Gastroesophageal sphincter (tissue), 4 donors: ENCODE measurements around the gene CC2D1B. TPM values are rescaled to one million over a fixed set of nuclear protein-coding genes. Genes with fewer than 3 reads are reported as not detected.

ENCODE experiments used
- ATAC-seq: fragments of 150-250 bp; one replicate; pipeline ENCODE4 v1.9.1; 2016; ENCODE audit warnings: mild to moderate bottlenecking, moderate library complexity
- H3K27ac ChIP-seq, 4 donors: fragments of 200-600 bp; sonication (generic) in 3 of 4; 1 replicate in 3 of 4; 2 replicates in 1 of 4; pipeline ENCODE4 v1.5.1; 2016 to 2019
- H3K27me3 ChIP-seq: fragments of 200-600 bp; sonication (generic); one replicate; pipeline ENCODE4 v1.5.1; 2019
- H3K36me3 ChIP-seq, 2 donors: fragments of 200-600 bp; sonication (generic); one replicate each; pipeline ENCODE4 v1.5.1; 2019; ENCODE audit warnings: control low read depth in 1 of 2
- H3K4me1 ChIP-seq, 3 donors: fragments of 200-600 bp; sonication (generic); 1 replicate in 2 of 3; 2 replicates in 1 of 3; pipeline ENCODE4 v1.5.1; 2016 to 2019; ENCODE audit warnings: control low read depth in 2 of 3
- H3K4me3 ChIP-seq, 2 donors: fragments of 200-600 bp; sonication (generic); one replicate each; pipeline ENCODE4 v1.5.1; 2019; ENCODE audit warnings: mild to moderate bottlenecking in 1 of 2, moderate library complexity in 1 of 2
- H3K9me3 ChIP-seq, 3 donors: fragments of 200-600 bp; sonication (generic); one replicate each; pipeline ENCODE4 v1.5.1; 2017 to 2019; ENCODE audit warnings: control low read depth in 2 of 3
- CTCF ChIP-seq, 4 experiments: fragments of 200-600 bp in 2 of 4; fragments of 450-650 bp in 2 of 4; sonication (generic) in 1 of 4; IDR thresholded peaks; one replicate each; pipeline ENCODE4 v1.5.1; 2017 to 2019; ENCODE audit warnings: antibody characterized with exemption in 4 of 4, mild to moderate bottlenecking in 2 of 4, moderate library complexity in 2 of 4
- EP300 ChIP-seq: sonication (generic); formaldehyde crosslinking; IDR thresholded peaks from one replicate; pipeline ENCODE4 v1.6.1; 2017; ENCODE audit warnings: antibody characterized with exemption, mild to moderate bottlenecking
- POLR2A ChIP-seq, 2 donors: fragments of 450-650 bp; IDR thresholded peaks; one replicate each; pipeline ENCODE4 v1.6.1; 2017; ENCODE audit warnings: antibody characterized with exemption in 2 of 2, mild to moderate bottlenecking in 2 of 2, moderate library complexity in 1 of 2
- POLR2AphosphoS5 ChIP-seq: sonication (generic); formaldehyde crosslinking; IDR thresholded peaks from one replicate; pipeline ENCODE4 v1.6.1; 2017; ENCODE audit warnings: antibody characterized with exemption
- WGBS, 2 donors: methylation state at CpG; one replicate each; pipeline ENCODE4 v1.1.5; 2018; ENCODE audit warnings: low coverage in 1 of 2; 5-methylcytosine and 5-hydroxymethylcytosine counted together
- total RNA-seq, 4 donors: library from RNA; depleted of rRNA; stranded (reverse); fragments of >200 nt; gene quantifications; one replicate each; pipeline ENCODE4 v1.1.0, GENCODE V29; 2016

Gene CC2D1B
- total RNA-seq, 4 donors from 2014 or later, result 13.6 to 30.0 (median 26.0) TPM

- TF ChIP-seq POLR2AphosphoS5 (no peak), EP300 (no peak), POLR2A (IDR thresholded peaks at IDR 0.05) (no peak), CTCF (IDR thresholded peaks at IDR 0.05) (no peak)
- WGBS, 2 donors, result 95% methylated on average over 11 of the region's 18 CpGs; no CpG with 5 or more reads in 1 of the 2 donors
- Histone ChIP-seq H3K36me3 (peaks cover 2 to 99% of the 10 kb centered on the region in 2 donors), H3K4me3 (no peak overlapping the region), H3K27ac (no peak overlapping the region), H3K27me3 (no peaks in the 10 kb centered on the region), H3K4me1 (peaks cover 0 to 22% (median 0%) of the 10 kb centered on the region in 3 donors), H3K9me3 (no peaks in the 10 kb centered on the region)
- ATAC-seq, result no peak
Measured at GRCh38 chr1:52358851-52359497, 7.0 kb downstream of the CC2D1B start.

- WGBS, 2 donors, result 83% methylated on average over 6 of the region's 9 CpGs; no CpG with 5 or more reads in 1 of the 2 donors
- Histone ChIP-seq H3K36me3 (peaks cover 2 to 100% of the 10 kb centered on the region in 2 donors), H3K27me3 (no peaks in the 10 kb centered on the region), H3K4me1 (peaks cover 0 to 11% (median 0%) of the 10 kb centered on the region in 3 donors), H3K9me3 (no peaks in the 10 kb centered on the region), H3K4me3 (no peak overlapping the region), H3K27ac (no peak overlapping the region)
- TF ChIP-seq POLR2A (IDR thresholded peaks at IDR 0.05) (no peak), POLR2AphosphoS5 (no peak), CTCF (IDR thresholded peaks at IDR 0.05) (no peak), EP300 (no peak)
- ATAC-seq, result no peak
Measured at GRCh38 chr1:52357397-52357796, 8.6 kb downstream of the CC2D1B start.

- Histone ChIP-seq H3K36me3 (peaks cover 2 to 100% of the 10 kb centered on the region in 2 donors), H3K4me1 (peaks cover 0 to 5% (median 0%) of the 10 kb centered on the region in 3 donors), H3K27ac (no peak overlapping the region), H3K9me3 (no peaks in the 10 kb centered on the region), H3K27me3 (no peaks in the 10 kb centered on the region), H3K4me3 (no peak overlapping the region)
- no peak for ATAC-seq
- no peak for TF ChIP-seq POLR2AphosphoS5
- TF ChIP-seq EP300, result no peak
- 89% methylated on average over 5 of the region's 8 CpGs for WGBS, 2 donors
Measured at GRCh38 chr1:52356818-52357355, 9.1 kb downstream of the CC2D1B start.

- 83 to 94% methylated on average over 3 to 4 of the region's 11 CpGs for WGBS, 2 donors
- peaks cover 2 to 100% of the 10 kb centered on the region in 2 donors for H3K36me3 ChIP-seq
- no peak overlapping the region for H3K27ac ChIP-seq
- no peaks in the 10 kb centered on the region for H3K9me3 ChIP-seq
- no peak overlapping the region for H3K4me3 ChIP-seq
- no peaks in the 10 kb centered on the region for H3K4me1 ChIP-seq
- ATAC-seq, result no peak
- H3K27me3 ChIP-seq, result no peaks in the 10 kb centered on the region
- TF ChIP-seq POLR2AphosphoS5 (no peak), EP300 (no peak), CTCF (IDR thresholded peaks at IDR 0.05) (no peak), POLR2A (IDR thresholded peaks at IDR 0.05) (no peak)
Measured at GRCh38 chr1:52355847-52356505, 10.0 kb downstream of the CC2D1B start.

GRCh38 chr1:52355436-52355835 is 10.6 kb downstream of the CC2D1B start:
- WGBS, 2 donors, result 91 to 96% methylated on average over 5 to 6 of the region's 8 CpGs
- H3K36me3 ChIP-seq, result peaks cover 2 to 100% of the 10 kb centered on the region in 2 donors

More at GRCh38 chr1:52355436-52355835, 10.6 kb downstream of the CC2D1B start:
- Histone ChIP-seq H3K27ac (no peak overlapping the region), H3K27me3 (no peaks in the 10 kb centered on the region), H3K9me3 (no peaks in the 10 kb centered on the region), H3K4me1 (no peaks in the 10 kb centered on the region), H3K4me3 (no peak overlapping the region)
- ATAC-seq, result no peak
- TF ChIP-seq EP300, result no peak
- no peak for TF ChIP-seq CTCF (IDR thresholded peaks at IDR 0.05)
- no peak for TF ChIP-seq POLR2AphosphoS5
- no peak for TF ChIP-seq POLR2A (IDR thresholded peaks at IDR 0.05)
